ENCODE data around the gene EMILIN1. TPM values are rescaled to one million over a fixed set of nuclear protein-coding genes. Genes with fewer than 3 reads are reported as not detected.

The EMILIN1 gene
- total RNA-seq, 1 donor from 2014 or later: 1.1 TPM

- Mint-ChIP-seq H3K9me3 (ENCODE audit: low read depth) (no peaks in the 10 kb centered on the region), H3K27me3 (no peaks in the 10 kb centered on the region), H3K27ac (no peak overlapping the region), H3K4me3 (ENCODE audit: low read depth) (no peak overlapping the region), H3K4me1 (ENCODE audit: low read depth) (peaks cover 4% of the 10 kb centered on the region), H3K36me3 (ENCODE audit: insufficient read depth) (peaks cover 15% of the 10 kb centered on the region)
- TF ChIP-seq CTCF (IDR thresholded peaks at IDR 0.05; ENCODE audit: unreplicated experiment): no peak
- no peak for DNase-seq (ENCODE audit: low spot score, unreplicated experiment)
Measured at GRCh38 chr2:27038631-27039339, 39.6 kb upstream of the EMILIN1 start.

- Mint-ChIP-seq H3K36me3 (ENCODE audit: insufficient read depth) (peaks cover 13% of the 10 kb centered on the region), H3K4me1 (ENCODE audit: low read depth) (no peaks in the 10 kb centered on the region), H3K27ac (no peak overlapping the region), H3K9me3 (ENCODE audit: low read depth) (no peaks in the 10 kb centered on the region), H3K27me3 (no peaks in the 10 kb centered on the region), H3K4me3 (ENCODE audit: low read depth) (no peak overlapping the region)
- DNase-seq (ENCODE audit: low spot score, unreplicated experiment): no peak
- TF ChIP-seq CTCF (IDR thresholded peaks at IDR 0.05; ENCODE audit: unreplicated experiment): no peak
Measured at GRCh38 chr2:27039426-27039825, 39.0 kb upstream of the EMILIN1 start.

GRCh38 chr2:27039871-27040270 is 38.5 kb upstream of the EMILIN1 start:
- H3K4me3 Mint-ChIP-seq (ENCODE audit: low read depth): no peak overlapping the region
- peaks cover 13% of the 10 kb centered on the region for H3K36me3 Mint-ChIP-seq (ENCODE audit: insufficient read depth)
- no peak overlapping the region for H3K27ac Mint-ChIP-seq
- no peaks in the 10 kb centered on the region for H3K9me3 Mint-ChIP-seq (ENCODE audit: low read depth)
- no peaks in the 10 kb centered on the region for H3K27me3 Mint-ChIP-seq
- no peaks in the 10 kb centered on the region for H3K4me1 Mint-ChIP-seq (ENCODE audit: low read depth)
- DNase-seq (ENCODE audit: low spot score, unreplicated experiment): no peak
- TF ChIP-seq CTCF (IDR thresholded peaks at IDR 0.05; ENCODE audit: unreplicated experiment): no peak

- no peak for DNase-seq (ENCODE audit: low spot score, unreplicated experiment)
- Mint-ChIP-seq H3K36me3 (ENCODE audit: insufficient read depth) (peaks cover 13% of the 10 kb centered on the region), H3K4me3 (ENCODE audit: low read depth) (no peak overlapping the region), H3K9me3 (ENCODE audit: low read depth) (no peaks in the 10 kb centered on the region), H3K4me1 (ENCODE audit: low read depth) (no peaks in the 10 kb centered on the region), H3K27me3 (no peaks in the 10 kb centered on the region), H3K27ac (no peak overlapping the region)
- no peak for TF ChIP-seq CTCF (IDR thresholded peaks at IDR 0.05; ENCODE audit: unreplicated experiment)
Measured at GRCh38 chr2:27040282-27040681, 38.1 kb upstream of the EMILIN1 start.

- Mint-ChIP-seq H3K27ac (no peak overlapping the region), H3K4me1 (ENCODE audit: low read depth) (no peaks in the 10 kb centered on the region), H3K4me3 (ENCODE audit: low read depth) (no peak overlapping the region), H3K27me3 (no peaks in the 10 kb centered on the region), H3K9me3 (ENCODE audit: low read depth) (no peaks in the 10 kb centered on the region), H3K36me3 (ENCODE audit: insufficient read depth) (peaks cover 11% of the 10 kb centered on the region)
- DNase-seq (ENCODE audit: low spot score, unreplicated experiment): no peak
- no peak for TF ChIP-seq CTCF (IDR thresholded peaks at IDR 0.05; ENCODE audit: unreplicated experiment)
Measured at GRCh38 chr2:27041752-27042151, 36.7 kb upstream of the EMILIN1 start.
